NCI-H128 (cell line): Measurements from ENCODE around the gene C11orf98.
"Not testable (repeated sequence)": the region's sequence is repeated elsewhere in the genome, so short reads cannot be mapped to it uniquely, and the experiment has no call there.

Source experiments
- DNase-seq: peaks from one replicate; lab custom pipeline; 2025; ENCODE audit not compliant: unreplicated experiment; lab: John Stamatoyannopoulos, UW

C11orf98 gene

DNA sequence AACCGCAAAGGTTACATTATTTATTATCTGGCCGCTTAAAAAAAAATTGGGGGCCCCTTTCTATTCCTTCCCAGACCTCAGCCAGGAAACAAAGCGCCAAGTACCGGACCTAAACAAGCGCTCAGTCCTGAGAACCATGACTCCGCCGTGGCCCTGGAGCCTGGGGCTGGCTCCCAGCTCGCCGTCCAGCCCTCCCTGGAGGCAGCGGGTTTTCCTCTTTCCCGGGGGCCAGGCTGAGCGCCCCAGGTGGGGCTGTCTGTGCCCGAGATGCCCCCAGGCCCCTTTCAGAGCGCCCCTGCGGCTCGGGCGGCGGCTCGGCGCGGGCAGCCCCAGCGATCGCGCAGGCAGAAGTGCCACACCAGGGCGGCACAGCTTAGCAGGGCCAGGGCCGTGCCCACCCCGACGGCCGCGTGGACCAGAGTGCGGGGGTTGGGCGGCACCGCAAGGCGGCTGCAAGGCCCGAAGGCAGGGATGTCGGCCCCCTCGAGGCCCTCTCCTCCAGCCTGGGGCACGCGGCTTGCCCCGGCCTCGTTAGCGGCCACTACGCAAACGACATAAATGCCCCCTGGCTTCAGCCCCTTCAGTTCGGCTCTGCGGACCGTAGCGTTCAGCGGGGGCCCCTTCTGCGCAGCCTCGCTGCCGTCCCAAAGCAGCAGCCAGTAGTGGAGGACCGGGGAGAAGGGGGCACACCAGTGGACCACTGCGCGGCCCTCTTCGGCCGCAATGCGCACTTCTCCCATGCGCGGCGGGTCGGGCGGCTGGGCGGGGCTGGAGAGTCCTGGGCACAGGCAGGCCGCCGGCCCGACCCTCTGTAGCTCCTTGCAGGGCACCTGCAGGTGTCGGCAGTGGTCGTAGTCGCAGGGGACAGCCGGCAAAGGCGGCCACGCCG, 22.7 kb upstream of the C11orf98 start:
- no peak for DNase-seq

DNA sequence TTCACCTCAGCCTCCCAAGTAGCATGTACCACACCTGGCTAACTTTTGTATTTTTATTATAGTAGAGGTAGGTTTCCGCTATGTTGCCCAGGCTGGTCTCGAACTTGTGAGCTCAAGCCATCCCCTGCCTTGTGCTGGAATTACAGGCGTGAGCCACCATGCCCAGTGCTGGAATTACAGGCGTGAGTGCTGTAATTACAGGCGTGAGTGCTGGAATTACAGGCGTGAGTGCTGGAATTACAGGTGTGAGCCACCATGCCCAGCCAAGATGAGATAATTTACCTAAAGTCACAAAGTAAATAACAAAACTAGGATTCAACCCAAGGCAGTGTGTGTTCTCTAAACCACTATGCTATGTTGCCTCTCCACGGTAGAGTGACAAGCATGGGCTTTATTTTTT, 17.5 kb upstream of the C11orf98 start:
- DNase-seq = no peak

DNA sequence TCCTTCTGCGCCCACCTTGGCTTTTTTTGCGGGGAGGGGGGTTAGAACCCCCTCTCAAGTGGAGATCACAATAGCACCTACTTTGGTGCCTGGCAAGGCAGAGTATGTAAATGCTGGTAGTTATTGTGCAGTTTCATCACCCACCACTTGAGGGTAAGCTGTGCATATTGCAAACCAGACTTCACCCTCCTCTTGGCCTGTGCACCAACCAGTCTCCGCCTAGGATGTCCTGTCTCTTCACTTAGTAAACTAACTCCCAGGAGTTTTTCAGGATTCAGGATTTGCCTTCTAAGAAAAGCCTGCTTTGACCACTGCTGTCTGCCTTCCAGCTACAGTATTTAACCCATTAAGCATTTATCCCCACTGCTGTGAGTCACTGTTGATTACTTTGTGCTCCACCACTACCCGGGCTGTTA, 15.8 kb upstream of the C11orf98 start:
- DNase-seq = no peak

DNA sequence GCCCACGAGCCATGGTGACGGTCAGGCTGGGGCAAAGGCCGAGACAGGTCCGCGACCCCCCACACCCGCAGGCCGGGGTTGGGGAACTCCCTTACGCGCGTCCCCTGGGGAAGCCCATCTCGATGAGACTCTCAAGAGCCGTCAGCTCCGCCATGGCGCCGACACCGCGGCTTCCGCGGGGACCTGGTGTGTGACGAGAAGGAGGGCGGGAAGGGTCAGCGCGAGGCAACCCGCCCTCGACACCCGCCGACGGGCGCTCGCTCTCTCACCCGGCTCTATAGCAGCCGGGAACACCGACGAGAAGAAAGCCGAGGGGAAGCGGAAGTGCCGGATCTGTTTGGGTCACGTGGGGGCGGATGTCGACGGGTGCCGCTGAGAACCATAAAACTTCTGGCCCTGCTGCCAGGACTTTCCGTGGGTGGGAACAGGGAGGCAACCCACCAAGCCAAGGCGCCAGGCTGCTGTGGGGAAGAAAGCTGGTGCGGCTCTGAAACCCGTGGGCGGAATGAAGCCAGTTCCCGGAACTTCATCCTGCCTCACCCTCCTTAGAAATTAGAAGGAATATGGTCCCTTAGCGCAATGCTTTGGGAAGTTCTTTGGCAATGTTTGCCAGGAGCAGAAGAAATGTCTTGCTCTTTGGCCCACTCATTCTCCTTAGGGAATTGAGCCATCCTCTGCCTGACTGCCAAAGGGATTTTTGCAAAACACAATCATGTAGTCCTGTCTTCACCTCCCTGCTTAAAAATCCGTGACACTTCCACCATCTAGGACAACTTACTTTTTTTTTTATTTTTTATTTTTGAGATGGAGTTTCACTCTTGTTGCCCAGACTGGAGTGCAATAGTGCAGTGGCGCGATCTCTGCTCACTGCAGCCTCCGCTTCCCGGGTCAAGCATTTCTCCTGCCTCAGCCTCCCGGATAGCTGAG, 14.0 kb upstream of the C11orf98 start, which contains the start of gene UBXN1:
TSS of gene UBXN1 (minus strand) at position 304 of the 927 bp plus-strand sequence. CDS start at position 154, 150 bp downstream.
- peak; percentile 53 for DNase-seq

DNA sequence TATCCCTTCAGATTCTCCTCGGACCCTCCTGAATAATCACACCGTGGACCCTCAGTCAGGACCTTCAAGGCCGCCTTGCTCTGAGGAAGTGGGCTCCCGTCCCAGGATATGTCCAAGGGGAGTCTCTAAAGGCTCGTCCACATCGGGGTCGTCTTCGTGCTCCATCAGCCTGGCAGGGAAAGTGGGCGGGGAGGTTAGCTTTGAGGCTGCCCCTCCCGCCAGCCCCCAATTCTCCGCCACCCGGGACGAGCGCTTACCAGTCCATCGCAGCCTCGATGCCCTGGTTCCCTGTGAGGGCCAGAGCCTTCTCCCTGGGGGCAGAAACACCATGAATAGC, 13.4 kb upstream of the C11orf98 start:
- no peak for DNase-seq

DNA sequence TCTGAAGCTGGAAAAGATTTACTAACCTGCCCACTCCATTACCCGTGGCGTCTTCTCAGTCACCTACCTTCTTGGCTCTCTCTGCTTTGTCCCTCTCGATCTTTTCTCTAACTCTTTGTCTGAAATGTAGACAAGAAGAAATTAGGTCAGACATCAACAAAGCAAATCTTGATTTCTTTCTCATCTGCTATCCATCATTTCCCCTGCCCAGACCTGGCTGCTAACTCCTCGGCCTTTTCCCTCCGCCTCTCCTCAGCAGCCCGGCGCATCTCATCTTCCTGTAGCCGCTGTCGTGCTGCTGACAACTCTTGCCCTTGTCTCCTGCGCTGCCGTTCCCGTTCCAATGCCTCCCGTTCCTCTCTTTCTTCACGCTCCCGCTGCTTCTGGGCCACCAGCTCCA, 12.7 kb upstream of the C11orf98 start:
- no peak for DNase-seq

DNA sequence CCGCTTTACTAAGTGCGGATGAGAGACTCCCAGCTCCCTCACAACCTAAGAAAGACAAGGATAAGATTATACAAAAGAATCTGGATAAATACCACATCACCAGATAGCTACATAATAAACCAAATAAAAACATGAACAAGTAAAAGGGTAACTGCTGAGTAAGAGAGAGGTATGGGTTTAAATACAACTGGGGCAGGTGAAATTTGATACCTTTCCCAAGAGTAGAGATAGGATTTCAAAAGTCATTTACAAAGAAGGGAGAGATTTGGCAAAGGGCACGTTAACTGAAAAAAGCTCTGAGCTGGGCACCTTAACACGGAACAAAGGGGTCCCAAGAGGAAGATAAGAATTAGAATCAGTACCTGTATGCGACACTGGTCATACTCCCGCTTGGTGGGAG, 12.1 kb upstream of the C11orf98 start:
- no peak for DNase-seq

DNA sequence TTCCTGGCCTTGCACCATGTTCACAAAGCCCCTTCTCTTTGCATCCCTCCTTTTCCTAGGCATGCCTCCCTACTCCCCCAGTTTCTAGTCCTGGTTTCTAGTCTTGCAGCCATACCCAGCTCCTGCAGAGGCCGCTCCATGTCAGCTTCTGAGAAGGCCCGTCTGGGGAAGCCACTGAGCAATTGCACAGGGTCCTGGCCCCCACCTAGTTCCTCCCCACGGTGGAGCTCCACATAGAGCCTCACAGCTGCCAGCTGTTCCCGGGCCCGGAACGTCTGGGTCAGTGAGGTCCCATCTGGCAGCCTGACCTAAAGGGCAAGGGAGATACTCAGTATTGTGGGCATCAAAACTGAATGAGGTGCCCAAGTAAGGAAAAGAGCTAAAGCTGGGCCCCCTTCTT, 11.7 kb upstream of the C11orf98 start:
- DNase-seq = no peak

DNA sequence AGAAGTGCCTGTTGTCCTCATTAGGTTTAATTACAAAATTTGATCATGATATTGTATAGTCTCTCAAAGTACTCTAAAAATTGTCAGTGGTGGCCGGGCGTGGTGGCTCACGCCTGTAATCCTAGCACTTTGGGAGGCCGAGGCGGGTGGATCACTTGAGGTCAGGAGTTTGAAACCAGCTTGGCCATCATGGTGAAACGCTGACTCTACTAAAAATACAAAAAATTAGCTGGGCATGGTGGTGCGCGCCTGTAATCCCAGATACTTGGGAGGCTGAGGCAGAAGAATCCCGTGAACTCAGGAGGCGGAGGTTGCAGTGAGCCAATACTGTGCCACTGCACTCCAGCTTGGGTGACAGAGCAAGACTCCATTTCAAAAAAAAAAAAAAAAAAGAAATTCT, 10.4 kb upstream of the C11orf98 start:
- DNase-seq = not testable (repeated sequence)

DNA sequence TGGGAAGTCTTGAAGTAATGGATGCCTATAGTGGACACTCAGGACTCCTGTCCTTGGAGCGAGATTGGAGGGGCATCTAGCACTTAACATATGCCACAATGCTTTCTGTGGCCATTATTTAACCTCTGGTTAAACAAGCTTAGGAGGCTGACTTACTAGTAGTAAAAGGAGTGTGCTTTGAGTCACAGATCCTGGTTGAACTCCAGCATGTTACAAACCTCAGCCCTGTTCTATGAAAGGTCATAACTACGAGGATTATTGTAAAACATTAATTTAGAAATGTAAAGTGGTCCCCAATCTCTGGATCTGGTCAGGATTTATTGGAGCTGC, 8.2 kb upstream of the C11orf98 start:
- DNase-seq = no peak

DNA sequence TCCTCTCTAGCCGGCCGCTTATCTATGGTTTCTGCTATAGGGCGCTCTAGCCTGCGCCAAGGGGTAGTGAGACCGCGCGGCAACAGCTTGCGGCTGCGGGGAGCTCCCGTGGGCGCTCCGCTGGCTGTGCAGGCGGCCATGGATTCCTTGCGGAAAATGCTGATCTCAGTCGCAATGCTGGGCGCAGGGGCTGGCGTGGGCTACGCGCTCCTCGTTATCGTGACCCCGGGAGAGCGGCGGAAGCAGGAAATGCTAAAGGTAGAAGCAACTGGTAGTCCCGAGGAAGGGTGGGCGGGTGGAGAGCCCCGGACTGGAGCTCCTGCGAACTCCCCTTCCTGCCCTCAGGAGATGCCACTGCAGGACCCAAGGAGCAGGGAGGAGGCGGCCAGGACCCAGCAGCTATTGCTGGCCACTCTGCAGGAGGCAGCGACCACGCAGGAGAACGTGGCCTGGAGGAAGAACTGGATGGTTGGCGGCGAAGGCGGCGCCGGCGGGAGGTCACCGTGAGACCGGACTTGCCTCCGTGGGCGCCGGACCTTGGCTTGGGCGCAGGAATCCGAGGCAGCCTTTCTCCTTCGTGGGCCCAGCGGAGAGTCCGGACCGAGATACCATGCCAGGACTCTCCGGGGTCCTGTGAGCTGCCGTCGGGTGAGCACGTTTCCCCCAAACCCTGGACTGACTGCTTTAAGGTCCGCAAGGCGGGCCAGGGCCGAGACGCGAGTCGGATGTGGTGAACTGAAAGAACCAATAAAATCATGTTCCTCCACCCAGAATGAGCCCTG, 6.8 kb upstream of the C11orf98 start, which contains the start of the genes LBHD1 and UQCC3:
TSS of gene LBHD1 (minus strand) at position 660 of the 782 bp plus-strand sequence. CDS start 2,236 bp downstream, outside the sequence.
TSS of gene UQCC3 (plus strand) at position 66 of the 782 bp plus-strand sequence. CDS start at position 139, 73 bp downstream.
- peak; percentile 81 for DNase-seq

DNA sequence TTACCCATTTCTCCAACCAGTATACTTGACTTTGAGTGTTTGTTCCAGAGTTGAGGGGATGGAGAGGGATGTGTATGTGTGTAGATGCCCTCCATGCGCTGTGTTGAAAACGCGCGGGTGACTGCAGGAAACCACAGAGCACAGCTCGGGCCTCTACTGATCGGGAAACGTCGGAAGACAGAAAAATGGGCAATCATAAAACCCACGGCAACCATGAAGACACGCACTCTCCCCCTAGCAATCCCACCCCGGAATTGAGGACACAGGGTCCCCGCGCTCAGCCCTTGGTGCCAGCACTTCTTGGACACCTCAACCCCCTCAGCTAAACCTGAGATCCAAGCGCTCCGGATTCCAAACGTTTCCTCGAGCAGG, 6.2 kb upstream of the C11orf98 start:
- DNase-seq = no peak

DNA sequence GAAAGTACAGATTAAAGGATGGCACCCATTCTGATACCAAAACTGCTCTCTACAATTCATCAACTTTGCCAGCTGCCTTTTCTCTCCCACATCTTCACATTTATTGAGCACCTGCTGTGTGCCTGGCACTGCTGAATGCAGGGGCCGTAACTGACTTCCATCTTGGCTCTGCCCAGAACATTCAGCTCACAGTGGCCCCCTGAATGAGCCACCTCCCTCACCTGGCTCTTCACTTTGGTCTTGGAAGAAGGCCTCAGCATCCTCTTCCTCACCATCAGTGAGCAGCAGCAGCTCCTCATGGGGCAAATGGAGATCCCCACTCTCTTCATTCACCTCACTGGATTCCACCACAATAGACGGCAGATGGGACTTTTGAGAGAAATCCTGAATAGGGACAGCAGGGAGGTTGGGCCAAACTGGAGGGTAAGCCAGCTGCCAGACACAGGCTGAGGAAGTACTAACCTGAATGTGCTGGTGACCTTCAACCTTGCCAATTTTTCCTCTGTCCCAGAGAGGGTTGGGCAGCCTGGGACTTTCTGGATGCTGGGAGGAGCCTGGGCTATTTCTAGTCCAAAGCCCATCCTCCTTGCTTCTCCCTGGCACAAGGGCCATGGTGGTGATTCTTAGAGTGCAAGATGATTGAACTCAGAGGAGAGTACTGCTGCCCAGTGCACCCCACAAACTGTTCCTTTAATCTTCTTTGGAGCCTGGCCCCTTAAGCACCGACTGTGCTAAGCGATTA, 4.6 kb upstream of the C11orf98 start:
- no peak for DNase-seq

DNA sequence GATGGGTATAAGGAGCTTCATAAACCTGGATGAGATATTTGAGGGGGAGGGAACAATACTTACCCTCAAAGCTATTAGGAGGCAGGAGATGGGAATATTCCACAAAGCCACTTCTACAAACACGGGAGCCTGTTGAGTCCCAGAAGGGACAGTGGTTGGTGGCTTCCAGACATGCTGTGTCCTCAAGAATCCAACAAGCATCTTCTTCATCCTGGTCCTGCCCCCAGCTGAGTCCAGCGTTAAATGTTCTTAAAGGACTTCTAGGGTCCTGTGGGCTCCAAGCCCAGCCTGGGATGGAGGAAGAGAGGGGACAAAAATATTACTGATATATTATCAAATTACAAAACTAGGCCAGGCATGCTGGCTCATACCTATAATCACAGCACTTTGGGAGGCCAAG, 2.5 kb upstream of the C11orf98 start:
- no peak for DNase-seq

DNA sequence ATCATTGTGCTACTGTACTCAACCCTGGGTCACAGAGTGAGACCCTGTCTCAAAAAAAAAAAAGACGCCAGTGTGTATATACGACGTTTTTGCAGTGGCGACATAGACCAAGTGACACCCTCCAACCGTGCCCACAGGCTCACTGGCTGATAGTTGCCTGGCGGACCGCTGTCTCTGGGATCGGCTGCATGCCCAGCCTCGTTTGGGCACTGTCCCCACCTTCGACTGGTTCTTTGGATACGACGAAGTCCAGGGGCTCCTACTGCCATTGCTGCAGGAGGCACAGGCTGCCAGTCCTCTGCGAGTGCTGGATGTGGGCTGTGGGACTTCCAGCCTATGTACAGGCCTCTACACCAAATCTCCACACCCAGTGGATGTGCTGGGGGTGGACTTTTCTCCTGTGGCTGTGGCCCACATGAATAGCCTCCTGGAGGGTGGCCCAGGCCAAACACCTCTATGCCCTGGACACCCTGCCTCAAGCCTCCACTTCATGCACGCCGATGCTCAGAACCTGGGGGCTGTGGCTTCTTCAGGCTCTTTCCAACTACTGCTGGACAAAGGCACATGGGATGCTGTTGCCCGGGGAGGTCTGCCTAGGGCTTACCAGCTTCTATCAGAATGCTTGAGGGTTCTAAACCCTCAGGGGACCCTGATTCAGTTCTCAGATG, 1.4 kb upstream of the C11orf98 start:
- DNase-seq = no peak

DNA sequence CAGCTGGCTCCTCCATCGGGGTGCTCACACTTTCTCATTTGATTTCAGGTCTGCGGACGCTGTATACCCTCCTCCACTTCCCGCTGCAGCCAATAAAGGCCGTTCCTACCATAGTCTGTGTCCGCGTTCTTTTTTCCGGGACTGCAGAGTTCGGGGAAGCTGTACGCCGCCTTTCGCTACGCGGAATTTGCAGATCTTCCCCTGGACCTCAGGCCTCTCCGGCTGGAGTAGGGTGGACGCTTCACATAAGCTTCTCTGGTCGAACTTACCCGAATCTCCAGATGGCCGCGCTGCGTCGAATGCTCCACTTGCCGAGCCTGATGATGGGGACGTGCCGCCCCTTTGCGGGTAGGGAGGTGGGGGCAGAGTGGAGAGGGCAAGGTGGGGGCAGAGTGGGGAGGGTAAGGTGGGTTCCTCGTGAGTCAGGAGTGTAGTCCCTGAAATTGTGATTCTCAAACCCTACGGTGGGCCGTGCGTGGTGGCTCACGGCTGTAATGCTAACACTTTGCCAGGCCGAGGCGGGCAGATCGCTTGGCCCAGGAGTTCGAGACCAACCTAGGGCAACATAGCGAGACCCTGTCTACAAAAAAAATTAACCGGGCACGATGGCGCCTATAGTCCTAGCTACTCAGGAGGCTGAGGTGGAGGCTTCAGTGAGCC, 719 bp upstream of the C11orf98 start:
- DNase-seq = no peak

DNA sequence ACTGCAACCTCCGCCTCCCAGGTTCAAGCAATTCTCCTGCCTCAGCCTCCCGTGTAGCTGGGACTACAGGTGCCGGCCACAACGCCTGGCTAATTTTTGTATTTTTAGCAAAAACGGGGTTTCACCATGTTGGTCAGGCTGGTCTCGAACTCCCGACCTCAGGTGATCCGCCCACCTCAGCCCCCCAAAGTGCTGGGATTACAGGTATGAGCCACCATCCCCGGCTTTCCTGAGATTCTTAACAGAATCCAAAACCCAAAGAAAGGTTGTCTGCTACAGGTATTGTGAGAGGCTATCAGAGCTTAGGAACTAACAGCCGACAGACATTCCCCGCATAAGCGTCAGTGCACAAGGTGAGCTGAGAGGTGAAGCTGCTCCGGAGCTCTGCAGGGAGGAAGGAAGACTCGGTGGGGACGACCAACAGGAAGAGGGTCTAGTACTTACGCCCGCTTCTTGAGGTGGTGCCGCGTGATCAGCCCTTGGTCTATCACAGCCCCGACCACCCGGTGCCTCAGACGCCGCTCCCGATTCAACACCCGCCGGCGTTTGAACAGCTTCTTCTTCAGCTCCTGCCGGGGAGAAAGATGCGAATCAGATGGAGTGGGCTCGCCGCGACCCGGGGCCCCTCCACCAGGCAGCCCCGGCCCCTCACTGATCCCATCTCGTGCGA, 470 bp downstream of the C11orf98 start:
- peak; percentile 40 for DNase-seq

DNA sequence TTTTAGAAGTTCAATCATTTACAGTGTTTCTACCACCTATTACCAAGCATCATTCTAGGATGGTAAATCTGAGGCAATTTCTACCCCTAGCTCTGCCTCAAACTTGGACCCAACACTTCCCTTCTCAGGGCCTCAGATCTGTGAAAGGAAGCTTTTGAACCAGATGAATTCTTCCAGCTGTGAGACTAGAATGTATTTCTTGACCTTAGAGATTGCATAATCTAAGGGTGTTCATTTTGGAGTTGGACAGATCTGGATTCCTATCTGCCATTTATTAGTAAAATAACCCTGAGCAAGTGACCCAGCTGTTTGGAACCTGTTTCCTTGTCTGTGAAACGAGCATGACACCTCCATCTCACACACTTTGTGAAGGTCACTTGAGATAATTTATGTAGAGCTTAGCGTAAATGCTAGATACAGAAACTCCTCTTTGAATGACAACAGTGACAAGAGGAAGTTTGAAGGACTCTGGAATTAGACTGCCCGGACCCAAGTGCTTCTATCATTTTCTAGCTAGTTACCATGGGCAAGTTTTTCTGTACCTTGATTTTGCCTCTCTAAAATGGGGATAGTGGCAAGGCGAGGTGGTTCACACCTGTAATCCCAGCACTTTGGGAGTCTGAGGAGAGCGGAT, 8.1 kb downstream of the C11orf98 start:
- no peak for DNase-seq
